Measurements from ENCODE around the gene CTNS. TPM values are rescaled to one million over a fixed set of nuclear protein-coding genes. Genes with fewer than 3 reads are reported as not detected.
"Not testable (repeated sequence)": the region's sequence is repeated elsewhere in the genome, so short reads cannot be mapped to it uniquely, and the experiment has no call there.

The CTNS gene
- total RNA-seq, 1 donor from 2014 or later: 12.8 TPM

DNA sequence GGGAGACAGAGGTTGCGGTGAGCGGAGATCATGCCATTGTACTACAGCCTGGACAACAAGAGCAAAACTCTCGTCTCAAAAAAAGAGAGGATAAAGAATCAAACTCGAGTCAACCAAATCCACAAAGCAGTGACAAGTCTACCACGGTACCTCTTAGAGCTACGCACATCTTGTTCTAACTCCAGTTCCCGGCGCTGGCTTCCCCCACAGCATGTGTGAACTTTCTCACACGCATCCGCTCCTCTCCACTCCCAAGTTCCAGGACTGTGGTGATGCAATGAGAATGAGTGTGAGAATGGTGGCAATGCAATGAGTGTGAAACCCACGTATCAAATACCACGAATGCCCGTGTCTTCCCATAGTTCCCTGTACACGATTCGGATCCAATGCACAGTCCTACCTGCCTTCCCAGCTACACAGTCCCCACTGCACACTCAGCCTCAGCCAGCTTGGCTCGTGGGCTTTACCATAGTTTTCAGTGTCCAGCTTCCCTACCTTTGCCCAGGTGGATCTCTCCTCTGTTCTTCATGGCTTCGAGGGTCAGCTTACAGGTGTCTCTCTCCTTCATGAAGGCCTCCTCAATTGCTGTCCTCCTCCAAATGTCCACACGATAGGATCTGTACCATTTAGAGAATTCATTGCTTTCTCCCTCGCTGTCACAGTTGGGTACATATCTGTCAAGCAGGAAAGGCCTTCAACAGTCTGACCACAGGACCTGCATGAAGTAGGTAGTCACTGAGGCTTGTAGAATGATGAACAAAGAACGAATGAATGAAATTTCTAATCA lies 68.6 kb downstream of the CTNS start:
- TF ChIP-seq, protein P1, sequence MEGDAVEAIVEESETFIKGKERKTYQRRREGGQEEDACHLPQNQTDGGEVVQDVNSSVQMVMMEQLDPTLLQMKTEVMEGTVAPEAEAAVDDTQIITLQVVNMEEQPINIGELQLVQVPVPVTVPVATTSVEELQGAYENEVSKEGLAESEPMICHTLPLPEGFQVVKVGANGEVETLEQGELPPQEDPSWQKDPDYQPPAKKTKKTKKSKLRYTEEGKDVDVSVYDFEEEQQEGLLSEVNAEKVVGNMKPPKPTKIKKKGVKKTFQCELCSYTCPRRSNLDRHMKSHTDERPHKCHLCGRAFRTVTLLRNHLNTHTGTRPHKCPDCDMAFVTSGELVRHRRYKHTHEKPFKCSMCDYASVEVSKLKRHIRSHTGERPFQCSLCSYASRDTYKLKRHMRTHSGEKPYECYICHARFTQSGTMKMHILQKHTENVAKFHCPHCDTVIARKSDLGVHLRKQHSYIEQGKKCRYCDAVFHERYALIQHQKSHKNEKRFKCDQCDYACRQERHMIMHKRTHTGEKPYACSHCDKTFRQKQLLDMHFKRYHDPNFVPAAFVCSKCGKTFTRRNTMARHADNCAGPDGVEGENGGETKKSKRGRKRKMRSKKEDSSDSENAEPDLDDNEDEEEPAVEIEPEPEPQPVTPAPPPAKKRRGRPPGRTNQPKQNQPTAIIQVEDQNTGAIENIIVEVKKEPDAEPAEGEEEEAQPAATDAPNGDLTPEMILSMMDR (IDR thresholded peaks at IDR 0.05): no peak
- no peaks in the 10 kb centered on the region for H3K27me3 Mint-ChIP-seq
- no peak for ATAC-seq (ENCODE audit: low read depth)
- H3K4me3 Mint-ChIP-seq: no peak overlapping the region
- intact Hi-C loops (cut with micrococcal nuclease): no loop called here
- POLR2A ChIA-PET: interaction anchor here (9.5 kb wide), 1 partner anchor 9 kb away, joined by 315 read pairs; the partner anchor contains the start of gene P2RX5
- CTCF ChIA-PET: no interaction called here
- peak overlapping the region; percentile 16 for H3K27ac Mint-ChIP-seq
- peaks cover 73% of the 10 kb centered on the region for H3K4me1 Mint-ChIP-seq
- DNase-seq: no peak
- H3K36me3 Mint-ChIP-seq (ENCODE audit: low read depth): peaks cover 5% of the 10 kb centered on the region
- H3K9me3 Mint-ChIP-seq: peaks cover 2% of the 10 kb centered on the region

DNA sequence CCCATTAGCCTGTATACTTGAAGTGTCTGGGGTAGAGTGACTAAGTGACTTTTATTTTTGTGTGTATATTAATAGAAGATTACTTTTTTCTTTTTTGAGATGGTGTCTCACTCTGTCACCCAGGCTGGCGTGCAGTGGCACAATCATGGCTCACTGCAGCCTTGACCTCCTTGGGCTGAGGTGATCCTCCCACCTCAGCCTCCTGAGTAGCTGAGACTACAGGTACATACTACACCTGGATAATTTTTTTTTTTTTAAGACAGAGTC lies 69.1 kb downstream of the CTNS start:
- peaks cover 73% of the 10 kb centered on the region for H3K4me1 Mint-ChIP-seq
- H3K9me3 Mint-ChIP-seq; CTCF ChIA-PET; intact Hi-C loops (cut with micrococcal nuclease); H3K36me3 Mint-ChIP-seq (ENCODE audit: low read depth); ATAC-seq (ENCODE audit: low read depth); H3K4me3 Mint-ChIP-seq; H3K27me3 Mint-ChIP-seq; H3K27ac Mint-ChIP-seq; DNase-seq: not testable (repeated sequence)
- POLR2A ChIA-PET: interaction anchor here (9.5 kb wide), 1 partner anchor 10 kb away, joined by 315 read pairs; the partner anchor contains the start of gene P2RX5

DNA sequence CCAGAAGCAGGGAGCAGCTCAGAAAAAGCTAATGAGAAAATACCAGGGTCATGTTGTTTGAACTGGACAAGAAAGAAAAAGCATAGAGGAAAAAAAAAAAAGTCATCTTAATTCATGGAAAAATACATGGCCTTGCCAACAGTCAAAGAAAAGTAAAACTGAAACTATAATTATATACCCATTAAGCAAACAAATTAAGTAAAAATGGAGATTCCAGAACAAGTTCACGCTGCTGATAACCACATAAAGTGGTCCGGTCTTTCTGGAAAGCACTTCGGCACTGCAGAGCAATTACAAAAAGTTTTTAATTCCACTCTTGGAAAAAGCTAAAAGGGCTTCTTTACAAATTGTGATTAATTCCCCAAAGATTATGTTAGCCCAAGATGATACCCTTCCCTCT lies 71.8 kb downstream of the CTNS start:
- intact Hi-C loops (cut with micrococcal nuclease): no loop called here
- H3K4me1 Mint-ChIP-seq: peaks cover 76% of the 10 kb centered on the region
- peak overlapping the region; percentile 36 for H3K27ac Mint-ChIP-seq
- DNase-seq (no peak), ATAC-seq (ENCODE audit: low read depth) (no peak)
- no peaks in the 10 kb centered on the region for H3K27me3 Mint-ChIP-seq
- ChIA-PET POLR2A (interaction anchor here (0.7 to 9.5 kb wide), 3 partner anchors 12 to 658 kb away, joined by 3 to 315 read pairs (median 3); partner anchors contain the start of gene P2RX5), CTCF (interaction anchor here (0.7 kb wide), 2 partner anchors 9 to 243 kb away, joined by 3 read pairs; no protein-coding TSS in a partner anchor)
- peaks cover 15% of the 10 kb centered on the region for H3K36me3 Mint-ChIP-seq (ENCODE audit: low read depth)
- H3K9me3 Mint-ChIP-seq: no peaks in the 10 kb centered on the region
- H3K4me3 Mint-ChIP-seq: peak overlapping the region; percentile 46
- TF ChIP-seq, protein P1 (IDR thresholded peaks at IDR 0.05): no peak

DNA sequence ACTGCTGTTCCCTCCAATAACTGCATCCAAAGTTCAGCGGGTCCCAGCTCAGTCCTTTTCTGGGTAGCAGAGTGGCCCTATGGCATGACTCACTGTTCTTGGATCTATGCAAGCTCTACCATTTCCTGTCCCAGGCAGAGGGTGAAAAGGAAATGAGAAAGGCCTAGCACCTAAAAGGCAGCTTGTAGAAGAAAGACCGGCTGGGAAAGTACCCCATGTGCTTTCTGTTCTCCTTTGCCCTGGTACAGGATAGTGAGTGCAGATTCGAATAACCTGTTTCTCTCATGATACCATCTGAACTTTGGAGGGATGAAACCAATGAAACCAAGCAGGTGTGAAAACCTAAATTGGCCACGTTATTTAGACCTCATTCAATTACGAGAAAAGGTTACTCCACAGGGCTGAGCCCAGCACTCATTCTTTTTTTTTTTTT lies 74.4 kb downstream of the CTNS start:
- ChIA-PET CTCF (interaction anchor here (0.8 to 3.7 kb wide), 12 partner anchors 9 to 117 kb away, joined by 3 to 16 read pairs (median 4); partner anchors contain the start of genes CTNS, HASPIN, P2RX5 and SHPK), POLR2A (interaction anchor here (0.6 to 9.5 kb wide), 29 partner anchors 9 to 471 kb away, joined by 3 to 315 read pairs (median 4); partner anchors contain the start of genes EMC6, HASPIN, P2RX5 and TAX1BP3)
- intact Hi-C loops (cut with micrococcal nuclease): loop anchor here (1.0 kb wide), 5 partner anchors 9 to 28 kb away; no protein-coding TSS in a partner anchor
- ATAC-seq (ENCODE audit: low read depth) (peak; percentile 93), DNase-seq (no peak)
- peaks cover 33% of the 10 kb centered on the region for H3K36me3 Mint-ChIP-seq (ENCODE audit: low read depth)
- peak overlapping the region; percentile 95 for H3K27ac Mint-ChIP-seq
- H3K4me3 Mint-ChIP-seq: peak overlapping the region; percentile 80
- TF ChIP-seq, protein P1 (IDR thresholded peaks at IDR 0.05): no peak
- H3K9me3 Mint-ChIP-seq: no peaks in the 10 kb centered on the region
- H3K4me1 Mint-ChIP-seq: peaks cover 69% of the 10 kb centered on the region
- no peaks in the 10 kb centered on the region for H3K27me3 Mint-ChIP-seq

Other genes with a start within 250 kb of the CTNS start
- gene OR1E1, start 238.3 kb upstream of the CTNS start, total RNA-seq: not detected in 2 replicates
- gene OR3A3, start 225.4 kb upstream of the CTNS start, total RNA-seq: not detected in 2 replicates
- not detected in 2 replicates for gene OR1E2, start 202.9 kb upstream of the CTNS start, total RNA-seq
- not detected in 2 replicates for gene SPATA22, start 164.9 kb upstream of the CTNS start, total RNA-seq
- gene ASPA, start 160.8 kb upstream of the CTNS start, total RNA-seq: not detected in 2 replicates
- gene TRPV3, start 78.9 kb upstream of the CTNS start, total RNA-seq: 6.6 and 10.2 TPM in 2 replicates
- gene TRPV1, start 27.3 kb upstream of the CTNS start, total RNA-seq: 3.2 and 5.4 TPM in 2 replicates
- 8.1 and 9.5 TPM in 2 replicates for gene SHPK, start 510 bp upstream of the CTNS start, total RNA-seq
- gene TAX1BP3, start 31.8 kb downstream of the CTNS start, total RNA-seq: 15.1 and 16.4 TPM in 2 replicates
- 33.8 and 38.0 TPM in 2 replicates for gene EMC6, start 32.1 kb downstream of the CTNS start, total RNA-seq
- gene P2RX5, start 59.4 kb downstream of the CTNS start, total RNA-seq: 295 and 349 TPM in 2 replicates
- gene HASPIN, start 87.1 kb downstream of the CTNS start, total RNA-seq: 6.4 and 6.7 TPM in 2 replicates
- 42.9 and 45.3 TPM in 2 replicates for gene ITGAE, start 164.4 kb downstream of the CTNS start, total RNA-seq
- 49.5 TPM in 2 replicates for gene NCBP3, start 209.5 kb downstream of the CTNS start, total RNA-seq